GM11168 (cell line): ENCODE results near the gene GOLGA8G.
"Not testable (repeated sequence)": the region's sequence is repeated elsewhere in the genome, so short reads cannot be mapped to it uniquely, and the experiment has no call there.

Experiments
- in situ Hi-C: fragments of 300-500 bp; cut with MboI; formaldehyde crosslinking; loops from one replicate; pipeline ENCODE4 v1.12.0; 2022; ENCODE audit warnings: low sequenced_read_pairs; ENCODE audit not compliant: unreplicated experiment

The GOLGA8G gene

GRCh38 chr15:28532954-28533353, at the start of gene GOLGA8G:
TSS of gene GOLGA8G (minus strand) at chr15:28532971. CDS start at chr15:28532909, 62 bp downstream.
- in situ Hi-C loops: not testable (repeated sequence)

- in situ Hi-C loops: not testable (repeated sequence)
Measured at GRCh38 chr15:28573351-28573750, 40.6 kb upstream of the GOLGA8G start.

GRCh38 chr15:28553268-28553667, 20.5 kb upstream of the GOLGA8G start, which contains the start of gene GOLGA6L25:
TSS of gene GOLGA6L25 (plus strand) at chr15:28553568. CDS start at chr15:28553629, 61 bp downstream.
- in situ Hi-C loops: not testable (repeated sequence)

GRCh38 chr15:28515208-28515607, 17.6 kb downstream of the GOLGA8G start:
- in situ Hi-C loops: not testable (repeated sequence)

- in situ Hi-C loops: not testable (repeated sequence)
Measured at GRCh38 chr15:28514128-28514527, 18.6 kb downstream of the GOLGA8G start.

- in situ Hi-C loops: not testable (repeated sequence)
Measured at GRCh38 chr15:28508217-28508889, 24.4 kb downstream of the GOLGA8G start.

GRCh38 chr15:28481340-28481739, 51.4 kb downstream of the GOLGA8G start:
- in situ Hi-C loops: not testable (repeated sequence)
